Fibroblast of lung (primary cell): ENCODE data around the gene IL6.

ENCODE experiments used
- EZH2 ChIP-seq: IDR thresholded peaks from 2 replicates; pipeline ENCODE4 v1.5.1; 2012; ENCODE audit warnings: low read length, control low read depth, mild to moderate bottlenecking; ENCODE audit errors: missing control alignments
- TF ChIP-seq, protein P1 (sequence below), 2 donors: IDR thresholded peaks in 1 of 2; conservative IDR thresholded peaks in 1 of 2; 1 replicate in 1 of 2; 2 replicates in 1 of 2; pipeline ENCODE4 v1.5.1; 2011 to 2012; ENCODE audit warnings: low read length in 2 of 2, control low read depth in 1 of 2, inconsistent platforms in 1 of 2, low read depth in 1 of 2, mild to moderate bottlenecking in 1 of 2

GRCh38 chr7:22758576-22758975 lies 31.6 kb downstream of the IL6 start:
- TF ChIP-seq, protein P1, sequence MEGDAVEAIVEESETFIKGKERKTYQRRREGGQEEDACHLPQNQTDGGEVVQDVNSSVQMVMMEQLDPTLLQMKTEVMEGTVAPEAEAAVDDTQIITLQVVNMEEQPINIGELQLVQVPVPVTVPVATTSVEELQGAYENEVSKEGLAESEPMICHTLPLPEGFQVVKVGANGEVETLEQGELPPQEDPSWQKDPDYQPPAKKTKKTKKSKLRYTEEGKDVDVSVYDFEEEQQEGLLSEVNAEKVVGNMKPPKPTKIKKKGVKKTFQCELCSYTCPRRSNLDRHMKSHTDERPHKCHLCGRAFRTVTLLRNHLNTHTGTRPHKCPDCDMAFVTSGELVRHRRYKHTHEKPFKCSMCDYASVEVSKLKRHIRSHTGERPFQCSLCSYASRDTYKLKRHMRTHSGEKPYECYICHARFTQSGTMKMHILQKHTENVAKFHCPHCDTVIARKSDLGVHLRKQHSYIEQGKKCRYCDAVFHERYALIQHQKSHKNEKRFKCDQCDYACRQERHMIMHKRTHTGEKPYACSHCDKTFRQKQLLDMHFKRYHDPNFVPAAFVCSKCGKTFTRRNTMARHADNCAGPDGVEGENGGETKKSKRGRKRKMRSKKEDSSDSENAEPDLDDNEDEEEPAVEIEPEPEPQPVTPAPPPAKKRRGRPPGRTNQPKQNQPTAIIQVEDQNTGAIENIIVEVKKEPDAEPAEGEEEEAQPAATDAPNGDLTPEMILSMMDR (conservative IDR thresholded peaks at IDR 0.05 in 1 of 2, IDR thresholded peaks at IDR 0.05 in 1 of 2; ENCODE audit: low read depth in 1 of 2, low read length in 2 of 2), result no peak
- TF ChIP-seq EZH2, result no peak
